ENCODE data around the gene NPRL2.

Gene NPRL2

DNA sequence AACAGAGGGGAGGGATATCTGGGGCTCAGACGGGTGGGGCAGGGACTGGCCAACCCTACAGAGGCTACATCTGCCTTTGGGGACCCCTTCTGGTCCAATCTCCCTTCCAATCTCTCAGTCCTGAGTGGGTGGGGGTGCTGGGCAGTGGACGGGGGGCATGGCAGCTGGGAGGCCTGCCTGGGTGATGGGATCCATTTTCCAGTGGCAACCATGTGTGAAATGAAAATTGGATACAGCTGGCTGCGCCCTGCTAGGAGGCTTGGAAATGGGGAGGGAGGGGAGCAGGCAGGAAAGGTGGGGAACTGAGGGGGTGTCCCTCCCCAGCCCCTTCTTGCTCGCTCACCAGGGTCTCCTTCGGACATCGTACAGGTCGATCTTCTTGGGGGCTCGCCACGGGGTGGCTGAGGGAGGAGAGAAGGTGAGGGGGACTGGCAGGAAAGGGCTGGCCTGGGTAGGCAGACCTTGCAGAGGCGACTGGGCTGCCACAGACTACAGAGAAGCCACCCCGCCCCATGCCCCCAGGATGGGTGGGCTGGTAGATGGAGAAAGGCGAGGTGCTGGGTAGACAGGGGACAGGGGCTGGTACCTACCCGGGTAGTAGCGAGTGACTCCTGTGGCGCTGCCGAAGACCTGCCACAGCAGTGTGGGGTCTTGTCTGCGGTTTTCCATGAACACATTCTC lies 30.0 kb upstream of the NPRL2 start:
- Histone ChIP-seq H3F3A (ENCODE audit: insufficient read depth, low read length) (no peaks in the 10 kb centered on the region), H3K9me3 (replicated peaks; ENCODE audit: insufficient read depth, low read length) (no peaks in the 10 kb centered on the region), H3K79me2 (ENCODE audit: low read length) (no peaks in the 10 kb centered on the region), H3K4me3 (ENCODE audit: low read length) (no peak overlapping the region), H3K9ac (ENCODE audit: low read length) (no peak overlapping the region), H3K9me2 (replicated peaks; ENCODE audit: insufficient read depth, low read length) (no peaks in the 10 kb centered on the region), H3K27ac (ENCODE audit: low read length) (no peak overlapping the region), H3K27me3 (replicated peaks; ENCODE audit: insufficient read depth, low read length) (peaks cover 56% of the 10 kb centered on the region), H3K4me1 (ENCODE audit: low read length) (no peaks in the 10 kb centered on the region), H3K4me2 (ENCODE audit: low read depth, low read length) (no peak overlapping the region), H3K36me3 (replicated peaks; ENCODE audit: insufficient read depth, low read length) (no peaks in the 10 kb centered on the region), H4K20me1 (ENCODE audit: insufficient read depth, low read length) (no peaks in the 10 kb centered on the region), H2AFZ (ENCODE audit: low read length) (no peak overlapping the region)
- TF ChIP-seq EZH2phosphoT487 (IDR thresholded peaks at IDR 0.05; ENCODE audit: low read length): no peak
- no peak for TF ChIP-seq EZH2 (optimal IDR thresholded peaks at IDR 0.05; ENCODE audit: low read depth, low read length)
- TF ChIP-seq, protein P1, sequence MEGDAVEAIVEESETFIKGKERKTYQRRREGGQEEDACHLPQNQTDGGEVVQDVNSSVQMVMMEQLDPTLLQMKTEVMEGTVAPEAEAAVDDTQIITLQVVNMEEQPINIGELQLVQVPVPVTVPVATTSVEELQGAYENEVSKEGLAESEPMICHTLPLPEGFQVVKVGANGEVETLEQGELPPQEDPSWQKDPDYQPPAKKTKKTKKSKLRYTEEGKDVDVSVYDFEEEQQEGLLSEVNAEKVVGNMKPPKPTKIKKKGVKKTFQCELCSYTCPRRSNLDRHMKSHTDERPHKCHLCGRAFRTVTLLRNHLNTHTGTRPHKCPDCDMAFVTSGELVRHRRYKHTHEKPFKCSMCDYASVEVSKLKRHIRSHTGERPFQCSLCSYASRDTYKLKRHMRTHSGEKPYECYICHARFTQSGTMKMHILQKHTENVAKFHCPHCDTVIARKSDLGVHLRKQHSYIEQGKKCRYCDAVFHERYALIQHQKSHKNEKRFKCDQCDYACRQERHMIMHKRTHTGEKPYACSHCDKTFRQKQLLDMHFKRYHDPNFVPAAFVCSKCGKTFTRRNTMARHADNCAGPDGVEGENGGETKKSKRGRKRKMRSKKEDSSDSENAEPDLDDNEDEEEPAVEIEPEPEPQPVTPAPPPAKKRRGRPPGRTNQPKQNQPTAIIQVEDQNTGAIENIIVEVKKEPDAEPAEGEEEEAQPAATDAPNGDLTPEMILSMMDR (IDR thresholded peaks at IDR 0.05; ENCODE audit: low read length): no peak
- no peak for DNase-seq

DNA sequence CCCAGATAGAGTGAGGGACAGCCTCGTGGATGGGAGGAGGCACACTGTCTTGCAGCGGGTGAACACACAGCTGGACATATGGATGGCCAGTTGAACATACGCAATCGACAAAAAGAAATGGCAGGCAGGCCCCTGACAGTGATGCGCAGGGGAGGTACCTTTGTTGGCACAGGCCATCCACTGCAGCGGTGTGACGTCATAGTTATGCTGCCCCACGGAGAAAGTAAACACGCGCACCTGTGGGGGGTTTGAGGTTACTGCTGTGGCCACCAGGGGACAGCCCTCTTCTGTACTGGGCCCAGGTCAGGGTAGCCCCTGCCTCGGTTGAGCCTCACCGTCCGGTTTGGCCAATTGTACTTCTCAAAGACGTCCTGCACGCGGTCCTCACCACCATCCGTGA lies 28.2 kb upstream of the NPRL2 start:
- Histone ChIP-seq H3F3A (ENCODE audit: insufficient read depth, low read length) (no peaks in the 10 kb centered on the region), H4K20me1 (ENCODE audit: insufficient read depth, low read length) (no peaks in the 10 kb centered on the region), H3K4me1 (ENCODE audit: low read length) (peaks cover 3% of the 10 kb centered on the region), H3K27ac (ENCODE audit: low read length) (no peak overlapping the region), H3K9me2 (replicated peaks; ENCODE audit: insufficient read depth, low read length) (no peaks in the 10 kb centered on the region), H3K36me3 (replicated peaks; ENCODE audit: insufficient read depth, low read length) (no peaks in the 10 kb centered on the region), H3K9ac (ENCODE audit: low read length) (no peak overlapping the region), H3K4me3 (ENCODE audit: low read length) (no peak overlapping the region), H3K79me2 (ENCODE audit: low read length) (no peaks in the 10 kb centered on the region), H2AFZ (ENCODE audit: low read length) (no peak overlapping the region), H3K4me2 (ENCODE audit: low read depth, low read length) (no peak overlapping the region), H3K9me3 (replicated peaks; ENCODE audit: insufficient read depth, low read length) (no peaks in the 10 kb centered on the region), H3K27me3 (replicated peaks; ENCODE audit: insufficient read depth, low read length) (peaks cover 40% of the 10 kb centered on the region)
- TF ChIP-seq EZH2 (optimal IDR thresholded peaks at IDR 0.05; ENCODE audit: low read depth, low read length) (no peak), EZH2phosphoT487 (IDR thresholded peaks at IDR 0.05; ENCODE audit: low read length) (no peak)
- TF ChIP-seq, protein P1 (IDR thresholded peaks at IDR 0.05; ENCODE audit: low read length): no peak
- no peak for DNase-seq

DNA sequence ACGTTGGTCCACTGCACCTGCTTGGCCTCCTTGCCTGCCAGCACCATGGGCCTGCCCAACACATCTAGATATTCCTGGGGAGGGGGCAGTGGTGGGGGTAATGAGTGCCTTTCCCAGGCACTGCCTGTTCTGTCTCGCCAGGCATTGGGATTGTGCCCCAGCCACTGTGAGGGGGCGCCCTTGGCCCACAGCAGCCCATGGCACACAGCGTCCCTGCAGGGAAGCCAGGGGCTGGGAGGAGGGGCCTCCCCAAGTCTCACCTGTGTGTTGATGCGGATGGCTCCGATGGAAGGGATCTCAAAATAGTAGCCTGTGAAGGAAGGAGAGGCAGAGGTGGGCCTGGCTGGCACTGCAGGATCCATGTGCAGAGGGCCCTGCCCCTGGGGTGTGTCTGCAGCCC lies 27.4 kb upstream of the NPRL2 start:
- Histone ChIP-seq H4K20me1 (ENCODE audit: insufficient read depth, low read length) (no peaks in the 10 kb centered on the region), H3K9ac (ENCODE audit: low read length) (no peak overlapping the region), H3K27ac (ENCODE audit: low read length) (no peak overlapping the region), H3K9me2 (replicated peaks; ENCODE audit: insufficient read depth, low read length) (no peaks in the 10 kb centered on the region), H3K4me1 (ENCODE audit: low read length) (peaks cover 3% of the 10 kb centered on the region), H3K36me3 (replicated peaks; ENCODE audit: insufficient read depth, low read length) (no peaks in the 10 kb centered on the region), H3K4me2 (ENCODE audit: low read depth, low read length) (no peak overlapping the region), H3K9me3 (replicated peaks; ENCODE audit: insufficient read depth, low read length) (no peaks in the 10 kb centered on the region), H3K79me2 (ENCODE audit: low read length) (no peaks in the 10 kb centered on the region), H2AFZ (ENCODE audit: low read length) (no peak overlapping the region), H3K27me3 (replicated peaks; ENCODE audit: insufficient read depth, low read length) (peaks cover 34% of the 10 kb centered on the region), H3K4me3 (ENCODE audit: low read length) (no peak overlapping the region), H3F3A (ENCODE audit: insufficient read depth, low read length) (no peaks in the 10 kb centered on the region)
- DNase-seq: no peak
- TF ChIP-seq EZH2phosphoT487 (IDR thresholded peaks at IDR 0.05; ENCODE audit: low read length) (no peak), EZH2 (optimal IDR thresholded peaks at IDR 0.05; ENCODE audit: low read depth, low read length) (no peak)
- TF ChIP-seq, protein P1 (IDR thresholded peaks at IDR 0.05; ENCODE audit: low read length): no peak

Measured in MM.1S (cell line).